Gastroesophageal sphincter (tissue), 3 donors: ENCODE results near the gene FRRS1L.

ENCODE experiments used
- POLR2AphosphoS5 ChIP-seq: sonication (generic); formaldehyde crosslinking; IDR thresholded peaks from one replicate; pipeline ENCODE4 v1.6.1; 2017; ENCODE audit warnings: antibody characterized with exemption
- TF ChIP-seq, protein P1 (sequence below), 4 experiments: fragments of 200-600 bp in 2 of 4; fragments of 450-650 bp in 2 of 4; sonication (generic) in 1 of 4; IDR thresholded peaks; one replicate each; pipeline ENCODE4 v1.5.1; 2017 to 2019; ENCODE audit warnings: antibody characterized with exemption in 4 of 4, mild to moderate bottlenecking in 2 of 4, moderate library complexity in 2 of 4

DNA sequence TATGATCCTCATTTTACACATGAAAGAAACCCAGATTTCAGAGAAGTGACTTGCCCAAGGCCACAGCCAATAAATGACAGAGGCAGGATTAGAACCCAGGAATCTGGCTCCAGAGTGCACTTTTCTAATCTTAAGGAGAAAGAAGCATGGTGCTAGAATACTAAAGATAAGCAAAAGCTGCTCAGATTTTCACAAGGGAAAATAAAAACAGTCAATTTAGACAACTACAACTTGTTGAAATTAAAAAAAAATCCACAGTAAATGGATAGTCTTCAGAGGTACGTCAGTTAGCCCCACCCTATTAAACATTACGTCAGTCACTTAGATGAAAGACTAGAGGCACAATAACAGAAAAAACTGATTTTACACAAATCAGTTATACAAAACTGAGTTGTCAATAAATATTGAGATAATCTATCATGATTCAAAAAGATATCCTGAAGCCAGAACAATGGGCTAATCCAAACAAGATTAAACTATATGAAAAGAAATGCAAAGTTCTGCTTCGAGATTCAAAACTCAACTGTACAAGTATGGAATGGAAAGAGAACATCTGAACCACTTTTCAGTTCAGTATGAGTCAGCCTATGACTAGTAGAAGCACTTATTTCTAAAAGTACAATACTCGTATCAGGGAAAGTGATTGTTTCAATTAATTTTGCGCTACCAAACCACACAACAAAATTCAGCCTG lies 56.6 kb downstream of the FRRS1L start:
- TF ChIP-seq, protein P1, sequence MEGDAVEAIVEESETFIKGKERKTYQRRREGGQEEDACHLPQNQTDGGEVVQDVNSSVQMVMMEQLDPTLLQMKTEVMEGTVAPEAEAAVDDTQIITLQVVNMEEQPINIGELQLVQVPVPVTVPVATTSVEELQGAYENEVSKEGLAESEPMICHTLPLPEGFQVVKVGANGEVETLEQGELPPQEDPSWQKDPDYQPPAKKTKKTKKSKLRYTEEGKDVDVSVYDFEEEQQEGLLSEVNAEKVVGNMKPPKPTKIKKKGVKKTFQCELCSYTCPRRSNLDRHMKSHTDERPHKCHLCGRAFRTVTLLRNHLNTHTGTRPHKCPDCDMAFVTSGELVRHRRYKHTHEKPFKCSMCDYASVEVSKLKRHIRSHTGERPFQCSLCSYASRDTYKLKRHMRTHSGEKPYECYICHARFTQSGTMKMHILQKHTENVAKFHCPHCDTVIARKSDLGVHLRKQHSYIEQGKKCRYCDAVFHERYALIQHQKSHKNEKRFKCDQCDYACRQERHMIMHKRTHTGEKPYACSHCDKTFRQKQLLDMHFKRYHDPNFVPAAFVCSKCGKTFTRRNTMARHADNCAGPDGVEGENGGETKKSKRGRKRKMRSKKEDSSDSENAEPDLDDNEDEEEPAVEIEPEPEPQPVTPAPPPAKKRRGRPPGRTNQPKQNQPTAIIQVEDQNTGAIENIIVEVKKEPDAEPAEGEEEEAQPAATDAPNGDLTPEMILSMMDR (IDR thresholded peaks at IDR 0.05), result no peak
- TF ChIP-seq POLR2AphosphoS5, result peak; percentile 41
